Neural crest cell (in vitro differentiated cells): ENCODE results near the gene PKP4. TPM values are rescaled to one million over a fixed set of nuclear protein-coding genes. Genes with fewer than 3 reads are reported as not detected.

Experiments used
- DNase-seq: peaks from one replicate; pipeline ENCODE4 v3.0.0; 2021; ENCODE audit warnings: low read depth, mixed read lengths, low spot score
- H3K27ac Mint-ChIP-seq: one replicate; pipeline ENCODE4 v1.8.0; 2021; ENCODE audit warnings: mild to moderate bottlenecking, mixed read lengths; ENCODE audit not compliant: unreplicated experiment
- H3K27me3 Mint-ChIP-seq: 2 replicates; pipeline ENCODE4 v1.8.0; 2021; ENCODE audit warnings: low read depth, mild to moderate bottlenecking, mixed read lengths
- H3K36me3 Mint-ChIP-seq: 2 replicates; pipeline ENCODE4 v1.8.0; 2021; ENCODE audit warnings: low read depth, mild to moderate bottlenecking, mixed read lengths
- H3K4me1 Mint-ChIP-seq: 2 replicates; pipeline ENCODE4 v1.8.0; 2021; ENCODE audit warnings: mixed read lengths
- H3K4me3 Mint-ChIP-seq: one replicate; pipeline ENCODE4 v1.8.0; 2021; ENCODE audit warnings: mild to moderate bottlenecking, mixed read lengths
- H3K9me3 Mint-ChIP-seq: 2 replicates; pipeline ENCODE4 v1.8.0; 2021; ENCODE audit warnings: mixed read lengths
- CTCF ChIP-seq: fragments of 200-600 bp; sonication (generic); conservative IDR thresholded peaks from 2 replicates; pipeline ENCODE4 v1.5.0; 2021; ENCODE audit warnings: antibody characterized with exemption, mild to moderate bottlenecking
- total RNA-seq: library from RNA; stranded (reverse); gene quantifications from 2 replicates; pipeline ENCODE4 v1.2.1, GENCODE V29; 2021

The PKP4 gene
- total RNA-seq, 1 donor from 2014 or later = 52.7 TPM

- no peak for DNase-seq
- no peak overlapping the region for H3K4me3 Mint-ChIP-seq
- no peaks in the 10 kb centered on the region for H3K9me3 Mint-ChIP-seq
- no peak for TF ChIP-seq CTCF
- peaks cover 84% of the 10 kb centered on the region for H3K27me3 Mint-ChIP-seq
- H3K27ac Mint-ChIP-seq = no peak overlapping the region
- H3K36me3 Mint-ChIP-seq = no peaks in the 10 kb centered on the region
- H3K4me1 Mint-ChIP-seq = no peaks in the 10 kb centered on the region
These were observed 274.6 kb downstream of the PKP4 start for GRCh38 chr2:158731386-158731785.

Other genes with a start within 250 kb of the PKP4 start
- gene CCDC148, start 199 bp upstream of the PKP4 start, total RNA-seq = 1.4 and 1.8 TPM in 2 replicates